ENCODE measurements around the gene NOD1. TPM values are rescaled to one million over a fixed set of nuclear protein-coding genes. Genes with fewer than 3 reads are reported as not detected.
"Not testable (repeated sequence)": the region's sequence is repeated elsewhere in the genome, so short reads cannot be mapped to it uniquely, and the experiment has no call there.

The NOD1 gene
- 14.5 TPM for total RNA-seq

GRCh38 chr7:30478349-30479201, at the start of gene NOD1:
Gene NOD1, minus strand, starts transcription at chr7:30478784. Its CDS starts 21,863 bp downstream, at chr7:30456921.
- intact Hi-C loops (cut with DNase I): no loop called here
- Histone ChIP-seq H3K4me3 (peak within 1 kb of the TSS; percentile 57 to 66), H3K4me1 (peaks cover 44% of the 10 kb centered on the region)

GRCh38 chr7:30527297-30527696, 48.7 kb upstream of the NOD1 start:
- H3K9me3 ChIP-seq; DNase-seq (ENCODE audit: extremely low spot score in 2 of 2); H3K4me3 ChIP-seq; H3K4me1 ChIP-seq; H3K27me3 ChIP-seq; H3K36me3 ChIP-seq; H3K27ac ChIP-seq; intact Hi-C loops (cut with DNase I): not testable (repeated sequence)

More at GRCh38 chr7:30478349-30479201, at the start of gene NOD1:
- no peak for DNase-seq (ENCODE audit: extremely low spot score in 2 of 2)
- Histone ChIP-seq H3K27ac (peak within 1 kb of the TSS; percentile 86), H3K27me3 (no peaks in the 10 kb centered on the region), H3K36me3 (no peaks in the 10 kb centered on the region), H3K9me3 (no peaks in the 10 kb centered on the region)
- TF ChIP-seq POLR2A (IDR thresholded peaks at IDR 0.05) (peak in 1 of 2 donors; percentile 35), POLR2AphosphoS5 (IDR thresholded peaks at IDR 0.05; ENCODE audit: insufficient read depth in 1 of 2, low read depth in 1 of 2) (peak in 1 of 2 donors; percentile 82)
- TF ChIP-seq, protein P1, sequence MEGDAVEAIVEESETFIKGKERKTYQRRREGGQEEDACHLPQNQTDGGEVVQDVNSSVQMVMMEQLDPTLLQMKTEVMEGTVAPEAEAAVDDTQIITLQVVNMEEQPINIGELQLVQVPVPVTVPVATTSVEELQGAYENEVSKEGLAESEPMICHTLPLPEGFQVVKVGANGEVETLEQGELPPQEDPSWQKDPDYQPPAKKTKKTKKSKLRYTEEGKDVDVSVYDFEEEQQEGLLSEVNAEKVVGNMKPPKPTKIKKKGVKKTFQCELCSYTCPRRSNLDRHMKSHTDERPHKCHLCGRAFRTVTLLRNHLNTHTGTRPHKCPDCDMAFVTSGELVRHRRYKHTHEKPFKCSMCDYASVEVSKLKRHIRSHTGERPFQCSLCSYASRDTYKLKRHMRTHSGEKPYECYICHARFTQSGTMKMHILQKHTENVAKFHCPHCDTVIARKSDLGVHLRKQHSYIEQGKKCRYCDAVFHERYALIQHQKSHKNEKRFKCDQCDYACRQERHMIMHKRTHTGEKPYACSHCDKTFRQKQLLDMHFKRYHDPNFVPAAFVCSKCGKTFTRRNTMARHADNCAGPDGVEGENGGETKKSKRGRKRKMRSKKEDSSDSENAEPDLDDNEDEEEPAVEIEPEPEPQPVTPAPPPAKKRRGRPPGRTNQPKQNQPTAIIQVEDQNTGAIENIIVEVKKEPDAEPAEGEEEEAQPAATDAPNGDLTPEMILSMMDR (IDR thresholded peaks at IDR 0.05): no peak

- intact Hi-C loops (cut with DNase I): no loop called here
- Histone ChIP-seq H3K4me1 (peaks cover 4% of the 10 kb centered on the region), H3K27ac (no peak overlapping the region), H3K9me3 (no peaks in the 10 kb centered on the region), H3K27me3 (no peaks in the 10 kb centered on the region), H3K4me3 (no peak overlapping the region), H3K36me3 (no peaks in the 10 kb centered on the region)
- DNase-seq (ENCODE audit: extremely low spot score in 2 of 2): no peak
- TF ChIP-seq, protein P1 (IDR thresholded peaks at IDR 0.05): no peak
- TF ChIP-seq POLR2AphosphoS5 (IDR thresholded peaks at IDR 0.05; ENCODE audit: insufficient read depth in 1 of 2, low read depth in 1 of 2): no peak
- no peak for TF ChIP-seq POLR2A (IDR thresholded peaks at IDR 0.05)
Measured at GRCh38 chr7:30526163-30526562, 47.6 kb upstream of the NOD1 start.

- Histone ChIP-seq H3K4me1 (peaks cover 12% of the 10 kb centered on the region), H3K4me3 (no peak overlapping the region), H3K27ac (no peak overlapping the region), H3K36me3 (no peaks in the 10 kb centered on the region), H3K27me3 (no peaks in the 10 kb centered on the region), H3K9me3 (no peaks in the 10 kb centered on the region)
- DNase-seq (ENCODE audit: extremely low spot score in 2 of 2): no peak
- TF ChIP-seq POLR2AphosphoS5 (IDR thresholded peaks at IDR 0.05; ENCODE audit: insufficient read depth in 1 of 2, low read depth in 1 of 2) (no peak), POLR2A (IDR thresholded peaks at IDR 0.05) (no peak)
- TF ChIP-seq, protein P1 (IDR thresholded peaks at IDR 0.05): no peak
- intact Hi-C loops (cut with DNase I): no loop called here
Measured at GRCh38 chr7:30525429-30525828, 46.8 kb upstream of the NOD1 start.

DNA sequence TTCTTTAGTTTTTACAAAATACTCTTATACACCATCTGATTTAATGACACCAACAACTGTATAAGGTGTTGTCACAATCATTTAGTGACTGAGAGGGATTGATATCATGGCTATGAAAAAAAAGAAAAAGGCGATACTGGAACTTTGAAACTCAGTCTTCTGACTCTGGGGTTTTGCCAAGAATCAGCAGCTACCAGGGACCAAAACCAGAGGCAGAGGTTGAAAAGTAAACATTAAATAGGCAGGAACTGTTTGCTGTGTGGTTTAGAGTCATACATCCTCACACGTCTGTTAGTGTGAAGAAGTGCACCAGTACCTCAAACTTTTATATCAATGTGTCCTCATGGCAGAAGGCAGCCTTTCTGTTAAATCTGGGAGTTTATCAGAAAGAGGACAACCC, 46.0 kb upstream of the NOD1 start:
- Histone ChIP-seq H3K4me3 (no peak overlapping the region), H3K4me1 (peaks cover 15% of the 10 kb centered on the region), H3K36me3 (no peaks in the 10 kb centered on the region), H3K27ac (no peak overlapping the region), H3K27me3 (no peaks in the 10 kb centered on the region), H3K9me3 (no peaks in the 10 kb centered on the region)
- TF ChIP-seq POLR2AphosphoS5 (IDR thresholded peaks at IDR 0.05; ENCODE audit: insufficient read depth in 1 of 2, low read depth in 1 of 2) (no peak), POLR2A (IDR thresholded peaks at IDR 0.05) (no peak)
- TF ChIP-seq, protein P1 (IDR thresholded peaks at IDR 0.05): no peak
- no peak for DNase-seq (ENCODE audit: extremely low spot score in 2 of 2)
- intact Hi-C loops (cut with DNase I): no loop called here
